ENCODE results near the gene CCDC13. TPM values are rescaled to one million over a fixed set of nuclear protein-coding genes. Genes with fewer than 3 reads are reported as not detected.

The CCDC13 gene
- total and polyA plus RNA-seq, 10 of the 15 experiments (the other 5 are each of a cell fraction or from before 2014, with no cell fraction given): 0.13 to 0.81 (median 0.30) TPM; not detected in 4

DNA sequence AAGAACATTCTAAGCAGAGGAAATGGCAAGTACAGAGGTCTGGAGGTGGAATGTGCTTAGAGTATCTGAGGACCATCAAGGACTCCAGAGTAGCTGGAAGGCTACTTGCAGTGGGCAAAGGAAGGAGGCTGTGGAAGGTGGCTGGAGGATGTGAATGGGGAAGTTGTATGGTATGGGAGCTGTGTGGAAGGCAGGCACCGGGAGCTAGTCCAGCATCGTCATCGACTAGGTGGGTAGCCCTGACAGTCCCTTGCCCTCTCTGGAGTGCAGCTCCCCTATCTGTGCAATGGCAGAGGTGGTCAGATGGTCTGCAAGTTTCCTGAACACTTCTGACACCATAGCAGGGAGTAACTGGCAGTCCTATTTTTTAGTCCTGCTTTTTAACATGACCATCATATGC lies 19.3 kb downstream of the CCDC13 start:
- no peak for FAIRE-seq
- Histone ChIP-seq H2AFZ (ENCODE audit: control insufficient read depth, low read depth, low read length) (no peak overlapping the region), H3K4me2 (ENCODE audit: control insufficient read depth, insufficient read depth) (no peak overlapping the region), H3K27me3 (replicated peaks in 1 of 2; ENCODE audit: control insufficient read depth in 2 of 2, insufficient read depth in 2 of 2, low read length in 1 of 2) (no peaks in the 10 kb centered on the region; a peak in 1 of 4 replicates), H3K9me3 (replicated peaks; ENCODE audit: control insufficient read depth, insufficient read depth, low read length) (no peaks in the 10 kb centered on the region), H3K9ac (ENCODE audit: control insufficient read depth, insufficient read depth, low read length) (no peak overlapping the region), H4K20me1 (ENCODE audit: control insufficient read depth, insufficient read depth) (no peaks in the 10 kb centered on the region), H3K79me2 (ENCODE audit: control insufficient read depth, insufficient read depth, low read length) (no peaks in the 10 kb centered on the region), H3K27ac (ENCODE audit: control insufficient read depth, insufficient read depth) (no peak overlapping the region), H3K4me1 (ENCODE audit: control insufficient read depth, insufficient read depth, low read length) (no peaks in the 10 kb centered on the region), H3K4me3 (no peak overlapping the region), H3K36me3 (ENCODE audit: control insufficient read depth in 2 of 2, insufficient read depth in 2 of 2, low read length in 1 of 2) (no peaks in the 10 kb centered on the region)
- CTCF ChIA-PET: interaction anchor here (4.0 kb wide), 1 partner anchor 8 kb away, joined by 25 read pairs; no protein-coding TSS in a partner anchor
- no peak for DNase-seq (ENCODE audit: low read depth, low spot score)
- in situ Hi-C loops (cut with MboI) (no loop called here), intact Hi-C loops (cut with micrococcal nuclease; ENCODE audit: unreplicated experiment) (no loop called here)
- TF ChIP-seq NFXL1 (IDR thresholded peaks at IDR 0.05; ENCODE audit: borderline replicate concordance): no peak
- no peak for TF ChIP-seq FOXK2 (IDR thresholded peaks at IDR 0.05)
- TF ChIP-seq CEBPB (IDR thresholded peaks at IDR 0.05; ENCODE audit: borderline replicate concordance in 1 of 2, low read depth in 2 of 2, low read length in 2 of 2): no peak
- TF ChIP-seq ZSCAN29 (IDR thresholded peaks at IDR 0.05): no peak
- TF ChIP-seq CBFB (IDR thresholded peaks at IDR 0.05; ENCODE audit: low read depth): no peak
- whole genome bisulfite sequencing (ENCODE audit: insufficient coverage, insufficient replicate concordance, low lambda C conversion rate, missing lambda C conversion rate): 96% methylated on average over 3 of the region's 3 CpGs
- no peak for ATAC-seq
- SMC1A ChIA-PET (ENCODE audit: uncharacterized antibody, unreplicated experiment): no interaction called here
- no TSS peak for BruUV-seq (replicated peaks)
- POLR2A ChIA-PET: interaction anchor here (1.4 kb wide), 1 partner anchor 10 kb away, joined by 3 read pairs; no protein-coding TSS in a partner anchor
- RAD21 ChIA-PET (ENCODE audit: unreplicated experiment): no interaction called here

DNA sequence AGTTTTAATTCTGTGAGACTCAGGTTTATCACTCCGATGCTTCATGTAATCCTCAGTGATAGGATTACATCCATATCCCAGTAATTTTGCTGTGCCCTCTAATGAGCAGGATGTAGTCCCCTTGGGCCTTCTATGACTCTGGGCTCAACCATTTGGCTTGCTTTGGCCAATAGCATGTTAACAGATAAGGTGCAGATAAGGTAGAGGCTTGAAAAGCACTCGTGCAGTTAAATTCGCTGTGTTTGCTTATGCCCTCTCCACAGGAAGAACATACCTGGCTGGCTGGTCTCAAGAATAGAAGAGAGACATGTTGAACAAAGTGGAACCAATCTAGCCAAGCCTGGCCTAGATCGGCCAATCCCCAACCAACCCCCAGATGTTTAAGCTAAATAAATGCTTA lies 20.1 kb downstream of the CCDC13 start:
- no peak for ATAC-seq
- Histone ChIP-seq H2AFZ (ENCODE audit: control insufficient read depth, low read depth, low read length) (no peak overlapping the region), H3K79me2 (ENCODE audit: control insufficient read depth, insufficient read depth, low read length) (no peaks in the 10 kb centered on the region), H3K4me1 (ENCODE audit: control insufficient read depth, insufficient read depth, low read length) (no peaks in the 10 kb centered on the region), H3K9me3 (replicated peaks; ENCODE audit: control insufficient read depth, insufficient read depth, low read length) (no peaks in the 10 kb centered on the region), H4K20me1 (ENCODE audit: control insufficient read depth, insufficient read depth) (no peaks in the 10 kb centered on the region), H3K27ac (ENCODE audit: control insufficient read depth, insufficient read depth) (no peak overlapping the region), H3K4me3 (no peak overlapping the region), H3K36me3 (ENCODE audit: control insufficient read depth in 2 of 2, insufficient read depth in 2 of 2, low read length in 1 of 2) (no peaks in the 10 kb centered on the region), H3K9ac (ENCODE audit: control insufficient read depth, insufficient read depth, low read length) (no peak overlapping the region), H3K4me2 (ENCODE audit: control insufficient read depth, insufficient read depth) (no peak overlapping the region), H3K27me3 (replicated peaks in 1 of 2; ENCODE audit: control insufficient read depth in 2 of 2, insufficient read depth in 2 of 2, low read length in 1 of 2) (no peaks in the 10 kb centered on the region)
- in situ Hi-C loops (cut with MboI): no loop called here
- no TSS peak for BruUV-seq (replicated peaks)
- WGBS (ENCODE audit: insufficient coverage, insufficient replicate concordance, low lambda C conversion rate, missing lambda C conversion rate): 65% methylated on average over 4 of the region's 4 CpGs
- RAD21 ChIA-PET (ENCODE audit: unreplicated experiment): no interaction called here
- FAIRE-seq: no peak
- intact Hi-C loops (cut with micrococcal nuclease; ENCODE audit: unreplicated experiment): no loop called here
- no peak for TF ChIP-seq SMAD1 (IDR thresholded peaks at IDR 0.05; ENCODE audit: low read depth, partially characterized antibody)
- no peak for TF ChIP-seq TARDBP (IDR thresholded peaks at IDR 0.05; ENCODE audit: borderline replicate concordance)
- no peak for TF ChIP-seq NFXL1 (IDR thresholded peaks at IDR 0.05; ENCODE audit: borderline replicate concordance)
- TF ChIP-seq NR2C2 (IDR thresholded peaks at IDR 0.05; ENCODE audit: borderline replicate concordance, control insufficient read depth, insufficient read length, low read depth): no peak
- no peak for TF ChIP-seq PAX5 (IDR thresholded peaks at IDR 0.05; ENCODE audit: borderline replicate concordance, low read depth, low read length)
- TF ChIP-seq YY1 (IDR thresholded peaks at IDR 0.05; ENCODE audit: low read depth, low read length): no peak
- TF ChIP-seq POLR2AphosphoS5 (IDR thresholded peaks at IDR 0.05; ENCODE audit: low read length): no peak
- no peak for TF ChIP-seq NR2C1 (IDR thresholded peaks at IDR 0.05)
- TF ChIP-seq HCFC1 (IDR thresholded peaks at IDR 0.05; ENCODE audit: low read length): no peak
- TF ChIP-seq NFYB (IDR thresholded peaks at IDR 0.05; ENCODE audit: insufficient read depth, low read depth, low read length): no peak
- TF ChIP-seq STAT3 (IDR thresholded peaks at IDR 0.05; ENCODE audit: low read depth, low read length): no peak
- no peak for TF ChIP-seq SREBF1 (IDR thresholded peaks at IDR 0.05; ENCODE audit: low read length)
- POLR2A ChIA-PET: interaction anchor here (1.4 kb wide), 1 partner anchor 9 kb away, joined by 3 read pairs; no protein-coding TSS in a partner anchor
- no peak for DNase-seq (ENCODE audit: low read depth, low spot score)
- CTCF ChIA-PET: interaction anchor here (4.0 kb wide), 1 partner anchor 7 kb away, joined by 25 read pairs; no protein-coding TSS in a partner anchor
- SMC1A ChIA-PET (ENCODE audit: uncharacterized antibody, unreplicated experiment): interaction anchor here (0.7 kb wide), 2 partner anchors 8 to 252 kb away, joined by 3 read pairs; no protein-coding TSS in a partner anchor

All from GM12878 (cell line).